Measurements from ENCODE around the gene HSD17B8.

HSD17B8 gene

GRCh38 chr6:33171880-33172687 is 32.4 kb upstream of the HSD17B8 start:
- no peak for DNase-seq

- DNase-seq, result no peak
Observed at GRCh38 chr6:33172688-33173534, 31.5 kb upstream of the HSD17B8 start.

DNA sequence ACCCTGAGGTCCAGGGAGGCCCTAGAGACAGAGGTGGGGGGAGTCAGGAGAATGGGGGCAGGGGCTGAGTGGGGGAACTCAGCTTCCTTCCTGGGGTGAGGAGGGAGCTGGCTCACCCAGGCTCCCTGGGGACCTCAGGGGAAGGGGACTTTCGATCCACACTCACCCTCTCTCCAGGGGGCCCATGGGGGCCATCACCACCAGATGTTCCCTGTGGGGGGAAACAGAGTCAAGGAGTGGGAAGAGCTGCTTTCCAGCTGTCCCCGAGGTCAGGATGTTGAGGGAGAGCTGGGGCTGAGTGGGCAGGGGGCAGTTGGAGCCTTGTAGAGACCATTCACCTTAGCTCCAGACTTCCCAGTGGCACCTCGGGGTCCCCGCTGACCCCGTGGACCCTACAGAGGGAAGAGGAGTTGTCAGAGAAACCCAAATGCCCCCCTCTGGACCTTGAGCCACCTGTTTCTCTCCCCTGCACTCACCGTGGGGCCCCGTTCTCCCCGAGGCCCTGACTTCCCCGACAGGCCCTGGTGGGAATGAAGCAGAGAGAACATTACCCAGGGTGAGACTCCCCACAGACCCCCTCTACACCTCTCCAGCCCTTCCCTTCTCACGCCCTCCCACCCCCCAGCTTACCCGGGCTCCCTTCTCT is 30.8 kb upstream of the HSD17B8 start:
- DNase-seq, result no peak

DNA sequence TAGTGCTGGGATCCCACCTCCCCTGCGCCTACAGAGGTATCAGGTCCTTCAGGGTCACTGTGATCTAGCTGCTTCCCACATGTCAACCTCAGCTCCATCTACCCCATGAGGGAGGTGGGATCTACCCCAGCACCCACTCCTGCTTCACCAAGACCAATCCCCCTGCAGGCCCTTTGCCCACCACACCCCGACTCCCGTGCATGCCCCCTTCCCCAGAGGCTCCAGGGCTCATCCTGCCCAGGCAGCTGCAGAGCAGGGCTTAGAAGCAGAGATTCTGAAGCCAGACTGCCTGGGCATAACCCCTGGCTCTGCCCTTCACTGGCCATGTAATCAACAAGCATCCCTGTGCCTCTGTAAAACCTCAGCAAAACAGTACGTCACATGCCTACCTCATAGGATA is 29.7 kb upstream of the HSD17B8 start:
- no peak for DNase-seq

GRCh38 chr6:33175436-33176069 is 28.9 kb upstream of the HSD17B8 start:
- DNase-seq, result no peak

GRCh38 chr6:33176906-33177305 is 27.5 kb upstream of the HSD17B8 start:
- no peak for DNase-seq

DNA sequence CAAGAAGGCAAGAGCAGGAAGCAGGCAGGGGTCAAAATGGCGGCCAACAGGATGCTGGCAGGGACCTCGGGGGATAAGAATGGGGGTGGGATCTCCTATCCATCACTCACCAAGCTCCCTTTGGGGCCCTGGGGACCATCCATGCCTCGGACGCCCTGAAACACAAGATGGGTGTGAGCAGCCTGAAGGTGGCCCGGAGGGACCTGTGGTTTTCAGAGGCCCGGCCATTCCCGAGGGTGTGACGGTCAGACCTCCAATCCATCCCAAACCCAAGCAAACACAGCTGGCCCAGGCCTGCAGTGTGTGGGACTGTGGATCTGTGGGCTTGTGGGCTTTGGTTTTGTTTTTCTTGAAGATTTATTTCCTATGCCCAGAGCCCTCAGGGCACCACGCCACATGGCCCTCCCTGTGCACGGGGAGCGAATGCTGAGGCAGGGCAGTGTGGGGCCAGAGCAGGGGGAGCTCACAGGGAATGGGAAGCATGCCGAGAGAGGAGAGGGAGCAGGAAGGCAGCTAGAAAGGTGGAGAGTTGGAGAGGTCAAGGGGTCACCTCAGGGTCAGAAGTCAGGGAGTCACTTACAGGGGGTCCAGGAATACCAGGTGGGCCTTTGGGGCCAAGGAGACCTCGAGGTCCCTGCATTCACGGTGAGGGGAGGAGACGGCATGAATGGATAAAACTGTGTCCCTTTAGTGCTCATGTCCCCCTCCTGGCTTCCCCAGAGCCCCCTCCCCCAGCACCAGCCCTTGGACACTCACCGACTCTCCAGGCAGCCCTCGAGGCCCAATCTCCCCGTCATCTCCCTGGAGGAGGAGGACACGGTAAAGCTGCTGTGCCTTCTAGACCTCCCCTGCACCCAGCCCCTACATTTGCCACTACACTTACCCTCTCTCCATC is 26.7 kb upstream of the HSD17B8 start:
- no peak for DNase-seq

DNA sequence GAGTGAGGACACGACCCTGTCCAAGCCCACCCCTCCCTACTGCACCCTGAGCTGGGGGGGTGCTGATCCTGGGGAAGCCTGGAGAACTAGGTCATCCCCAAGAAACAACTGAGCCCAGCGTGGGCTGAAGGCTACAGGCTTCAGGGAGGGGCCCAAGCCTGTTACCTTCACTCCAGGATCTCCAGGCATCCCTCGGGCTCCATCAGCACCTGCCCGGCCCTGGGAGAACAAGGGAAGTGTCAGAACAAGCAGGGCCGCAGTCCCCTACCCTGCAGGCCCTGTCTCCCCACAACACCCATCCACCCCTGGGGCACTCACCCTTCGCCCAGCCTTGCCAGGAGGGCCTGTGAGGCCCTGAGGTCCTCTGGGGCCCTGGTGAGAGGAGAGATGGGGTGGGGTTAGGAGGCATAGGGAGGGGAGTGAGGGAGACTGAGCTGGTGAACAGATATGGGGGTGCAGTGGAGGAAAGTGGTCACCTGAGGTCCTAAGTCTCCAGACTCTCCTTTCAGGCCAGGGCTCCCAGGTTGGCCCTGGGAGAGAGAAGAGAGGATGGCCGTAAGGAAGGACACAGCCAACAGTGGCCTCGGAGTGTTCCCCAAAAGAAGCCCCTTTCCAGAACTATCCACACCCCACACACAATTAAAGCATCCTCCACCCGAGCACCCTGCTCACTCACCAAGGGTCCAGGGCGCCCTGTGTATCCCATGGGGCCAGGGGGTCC is 25.5 kb upstream of the HSD17B8 start:
- no peak for DNase-seq

DNA sequence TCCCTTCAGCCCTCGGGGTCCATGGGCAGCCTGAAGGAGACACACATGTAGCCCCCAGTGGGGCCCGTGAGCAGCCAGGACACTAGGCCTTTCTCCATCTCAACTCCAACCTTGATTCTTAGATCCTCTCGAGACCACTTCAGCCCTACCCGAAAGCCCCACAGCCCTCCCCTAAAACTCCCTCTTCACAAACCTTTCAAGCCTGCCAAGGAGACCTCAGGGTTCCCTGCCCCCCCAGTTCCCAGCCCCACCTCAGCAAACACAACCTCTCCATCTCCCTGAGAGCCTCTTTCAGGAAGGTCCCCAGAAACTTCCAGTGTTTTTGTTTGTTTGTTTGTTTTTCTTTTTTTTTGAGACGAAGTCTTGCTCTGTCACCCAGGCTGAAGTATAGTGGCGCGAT is 23.3 kb upstream of the HSD17B8 start:
- no peak for DNase-seq

GRCh38 chr6:33183071-33183683 is 21.3 kb upstream of the HSD17B8 start:
- DNase-seq, result no peak

DNA sequence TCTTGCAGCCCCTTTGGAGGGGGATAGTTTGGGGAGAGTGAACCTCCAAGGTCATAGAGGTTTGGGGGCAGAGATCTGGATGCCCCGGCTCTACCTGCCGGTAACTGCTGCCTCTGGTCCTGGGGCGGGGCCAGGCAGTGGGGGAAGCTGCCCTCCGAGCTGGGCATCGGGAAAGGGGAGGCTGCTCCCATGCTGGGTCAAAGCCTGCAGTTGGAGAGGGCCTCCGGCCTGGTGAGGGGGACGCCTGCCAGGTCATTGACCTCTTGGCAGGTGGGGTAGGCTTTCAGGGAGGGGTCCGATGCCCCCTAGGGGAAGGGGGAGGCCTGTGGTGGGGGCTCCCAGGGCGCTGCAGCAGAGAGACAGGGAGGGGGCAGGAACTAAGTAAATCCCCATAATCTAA is 19.3 kb upstream of the HSD17B8 start:
- no peak for DNase-seq

DNA sequence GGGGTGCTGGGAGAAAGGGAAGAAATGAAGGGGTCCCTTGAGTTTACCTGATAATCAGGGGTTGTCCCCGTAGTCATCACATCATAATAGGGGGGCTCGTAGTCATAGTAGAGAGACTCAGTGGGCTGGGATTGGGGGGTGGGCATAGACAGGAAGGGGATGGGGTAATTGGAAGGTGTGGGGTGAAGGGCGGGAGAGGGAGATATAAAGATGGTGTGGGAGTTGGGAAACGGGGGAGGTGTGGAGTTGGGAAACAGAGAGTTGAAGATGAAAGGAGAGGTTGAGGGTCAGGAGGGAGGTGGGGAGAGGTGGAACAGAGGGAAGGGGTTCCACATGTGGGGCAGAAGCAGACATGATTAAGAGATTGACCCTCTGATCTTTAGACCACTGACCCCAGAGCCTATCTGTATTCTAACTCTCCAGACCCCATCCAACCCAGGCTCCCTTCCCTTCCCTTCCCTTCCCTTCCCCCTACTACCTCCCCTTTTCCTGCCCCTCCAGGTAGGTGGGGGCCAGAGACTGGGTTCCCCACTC is 18.7 kb upstream of the HSD17B8 start:
- DNase-seq, result no peak

- DNase-seq, result no peak
Observed at GRCh38 chr6:33187809-33188208, 16.6 kb upstream of the HSD17B8 start.

GRCh38 chr6:33189164-33189563 is 15.3 kb upstream of the HSD17B8 start:
- no peak for DNase-seq

- no peak for DNase-seq
Observed at GRCh38 chr6:33189625-33190448, 14.6 kb upstream of the HSD17B8 start.

DNA sequence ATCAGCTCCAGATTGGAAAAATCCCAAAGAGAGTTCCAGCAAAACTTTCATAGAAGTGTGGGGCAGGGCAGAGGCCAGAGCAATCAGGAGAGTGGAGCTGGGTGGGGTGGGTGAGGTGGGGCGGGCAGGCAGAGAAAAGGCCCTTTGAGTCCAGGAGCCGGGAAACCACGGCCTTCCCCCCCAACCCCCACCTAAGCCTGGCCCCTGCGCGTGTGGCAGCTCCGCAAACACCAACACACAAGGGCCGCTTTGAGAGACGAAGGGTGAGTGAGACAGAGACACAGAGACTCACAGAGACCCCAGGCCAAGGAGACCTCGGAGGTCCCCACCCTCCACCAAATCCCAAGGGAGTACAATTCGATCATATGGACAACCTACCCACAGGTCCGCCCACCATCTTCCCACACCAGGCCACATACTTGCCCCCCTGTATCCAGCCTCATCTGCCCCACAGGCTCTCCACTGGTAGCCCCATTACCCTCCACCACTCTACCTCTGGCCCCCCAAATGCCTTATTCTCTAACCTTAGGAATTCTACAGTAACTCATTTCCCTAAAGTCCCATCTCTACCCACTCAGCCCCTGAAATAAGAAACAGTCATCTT is 13.8 kb upstream of the HSD17B8 start:
- DNase-seq, result no peak

DNA sequence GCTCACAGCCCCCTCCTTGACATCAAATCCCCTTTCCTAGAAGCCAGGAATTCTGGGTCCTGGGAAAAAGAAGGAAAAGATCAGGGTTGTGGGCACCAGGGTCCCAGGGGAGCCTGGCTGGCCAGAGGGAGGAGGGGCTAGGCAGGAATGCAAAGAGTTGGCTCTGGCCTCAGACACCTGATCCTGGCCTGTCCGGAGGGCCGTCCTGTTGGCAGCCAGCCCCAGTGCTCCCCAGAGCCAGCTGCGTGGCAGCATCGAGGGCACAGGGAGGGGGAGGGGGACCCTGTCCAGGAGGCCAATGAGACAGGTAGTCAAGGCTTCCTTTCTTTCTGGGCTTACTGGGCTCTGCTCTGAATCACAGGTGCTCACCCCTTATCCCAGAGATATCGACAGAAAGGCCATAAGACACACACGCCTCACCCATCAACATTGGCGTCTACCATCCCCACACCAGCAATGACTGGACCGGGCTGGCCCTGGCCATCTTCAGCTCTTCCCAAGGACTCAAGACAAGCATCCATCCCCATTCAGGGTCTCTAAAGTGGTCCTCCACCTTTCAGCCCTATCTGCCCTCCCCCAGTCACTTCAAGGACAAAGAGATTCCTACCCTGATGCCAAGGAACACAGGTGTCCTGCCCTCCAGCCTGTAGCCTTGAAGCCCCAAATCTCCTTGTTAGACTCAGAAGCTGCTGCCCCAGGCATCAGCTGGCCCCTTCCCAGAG is 12.9 kb upstream of the HSD17B8 start:
- DNase-seq, result no peak

- DNase-seq, result no peak
Observed at GRCh38 chr6:33192105-33192646, 12.3 kb upstream of the HSD17B8 start, which contains the start of gene COL11A2. TSS of gene COL11A2 (minus strand) at chr6:33192467. CDS start at chr6:33192240, 227 bp downstream.
